ENCODE results near the gene BARHL1. TPM values are rescaled to one million over a fixed set of nuclear protein-coding genes. Genes with fewer than 3 reads are reported as not detected.

Gene BARHL1
- total and polyA plus RNA-seq, 9 of the 15 experiments (the other 6 are each of a cell fraction or from before 2014, with no cell fraction given): not detected

DNA sequence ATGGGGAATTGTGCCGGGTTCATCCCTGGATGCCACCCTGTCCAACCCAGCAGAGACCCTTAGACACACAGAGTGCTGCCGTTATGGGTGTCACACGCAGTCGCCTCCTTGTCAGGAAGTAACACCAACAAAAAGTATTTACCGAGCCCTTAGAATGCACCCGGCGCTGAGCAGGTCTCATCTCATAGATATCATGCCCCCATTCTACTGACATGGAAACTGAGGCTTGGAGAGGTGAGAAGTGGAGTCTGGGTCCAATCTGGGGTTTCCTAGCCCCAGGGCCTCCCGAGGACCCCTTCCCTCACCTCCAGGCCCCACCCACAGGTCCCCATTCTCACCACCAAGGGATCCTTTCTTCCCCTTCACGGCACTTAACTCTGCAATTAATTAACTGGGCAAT, 36.8 kb upstream of the BARHL1 start:
- H3K4me3 ChIP-seq: no peak overlapping the region
- H3K4me2 ChIP-seq (ENCODE audit: insufficient read depth, low read length): no peak overlapping the region
- in situ Hi-C loops (cut with MboI): no loop called here
- peaks cover 0 to 17% of the 10 kb centered on the region in 2 experiments; a peak in 2 of 5 replicates for H3K4me1 ChIP-seq (replicated peaks in 1 of 2; ENCODE audit: control insufficient read depth in 2 of 2, insufficient read depth in 2 of 2, low read length in 2 of 2)
- no peak overlapping the region for H3K27ac ChIP-seq (ENCODE audit: extremely low read depth, low read depth, low read length)
- WGBS (ENCODE audit: insufficient coverage, low coverage, missing lambda C conversion rate): 20% methylated on average over 9 of the region's 9 CpGs
- ATAC-seq (no peak), FAIRE-seq (no peak), DNase-seq (ENCODE audit: extremely low read depth in 1 of 4, low spot score in 3 of 4) (no peak)
- BruUV-seq (replicated peaks): no TSS peak
- H3K27me3 ChIP-seq (ENCODE audit: control insufficient read depth in 2 of 2, insufficient read depth in 2 of 2, low read length in 2 of 2): peaks cover 42 to 80% of the 10 kb centered on the region in 2 experiments
- no peak overlapping the region for H2AFZ ChIP-seq (ENCODE audit: low read depth, low read length)
- CTCF ChIA-PET (ENCODE audit: low intra/inter-chr PET ratio): no interaction called here
- no peak overlapping the region for H3K9ac ChIP-seq (ENCODE audit: insufficient read depth in 1 of 2, low read depth in 2 of 2, low read length in 2 of 2)
- POLR2A ChIA-PET: interaction anchor here (0.7 kb wide), 1 partner anchor 200 kb away, joined by 3 read pairs; no protein-coding TSS in a partner anchor
- TF ChIP-seq ZNF830 (CRISPR knock-in tag; IDR thresholded peaks at IDR 0.05): no peak
- peak; percentile 67 for TF ChIP-seq RBM25 (IDR thresholded peaks at IDR 0.05; ENCODE audit: low read depth, low read length, severe bottlenecking)
- TF ChIP-seq HDAC6 (IDR thresholded peaks at IDR 0.05; ENCODE audit: low read depth, low read length): no peak
- H3K9me1 ChIP-seq (ENCODE audit: control insufficient read depth, insufficient read depth, low read length): no peaks in the 10 kb centered on the region
- H3K36me3 ChIP-seq (ENCODE audit: control insufficient read depth, insufficient read depth, low read length): no peaks in the 10 kb centered on the region
- no peaks in the 10 kb centered on the region for H3K79me2 ChIP-seq (ENCODE audit: control insufficient read depth, insufficient read depth, low read length)
- H3K9me3 ChIP-seq (replicated peaks; ENCODE audit: control insufficient read depth, insufficient read depth, low read depth, low read length): no peaks in the 10 kb centered on the region
- intact Hi-C loops (cut with micrococcal nuclease): no loop called here
- H4K20me1 ChIP-seq (replicated peaks; ENCODE audit: control insufficient read depth, insufficient read depth, low read length): peaks cover 25% of the 10 kb centered on the region

GRCh38 chr9:132546148-132547051, 36.0 kb upstream of the BARHL1 start:
- H3K4me2 ChIP-seq (ENCODE audit: insufficient read depth, low read length): no peak overlapping the region
- 0% methylated on average over 25 of the region's 27 CpGs for WGBS (ENCODE audit: insufficient coverage, low coverage, missing lambda C conversion rate)
- no peak overlapping the region for H3K4me3 ChIP-seq
- CTCF ChIA-PET (ENCODE audit: low intra/inter-chr PET ratio): no interaction called here
- peaks cover 0 to 17% of the 10 kb centered on the region in 2 experiments; a peak in 2 of 5 replicates for H3K4me1 ChIP-seq (replicated peaks in 1 of 2; ENCODE audit: control insufficient read depth in 2 of 2, insufficient read depth in 2 of 2, low read length in 2 of 2)
- intact Hi-C loops (cut with micrococcal nuclease) (no loop called here), in situ Hi-C loops (cut with MboI) (no loop called here)
- FAIRE-seq (no peak), ATAC-seq (peak; percentile 67), DNase-seq (ENCODE audit: extremely low read depth in 1 of 4, low spot score in 3 of 4) (peak; percentile 18 to 62 (median 47))
- H3K9ac ChIP-seq (ENCODE audit: insufficient read depth in 1 of 2, low read depth in 2 of 2, low read length in 2 of 2): peak overlapping the region in 1 of 2 experiments; percentile 61; a peak in 1 of 4 replicates
- no peaks in the 10 kb centered on the region for H3K36me3 ChIP-seq (ENCODE audit: control insufficient read depth, insufficient read depth, low read length)
- no peaks in the 10 kb centered on the region for H3K9me1 ChIP-seq (ENCODE audit: control insufficient read depth, insufficient read depth, low read length)
- POLR2A ChIA-PET: no interaction called here
- H3K79me2 ChIP-seq (ENCODE audit: control insufficient read depth, insufficient read depth, low read length): no peaks in the 10 kb centered on the region
- no peaks in the 10 kb centered on the region for H3K9me3 ChIP-seq (replicated peaks; ENCODE audit: control insufficient read depth, insufficient read depth, low read depth, low read length)
- H3K27me3 ChIP-seq (ENCODE audit: control insufficient read depth in 2 of 2, insufficient read depth in 2 of 2, low read length in 2 of 2): peaks cover 35 to 73% of the 10 kb centered on the region in 2 experiments
- H2AFZ ChIP-seq (ENCODE audit: low read depth, low read length): no peak overlapping the region
- H4K20me1 ChIP-seq (replicated peaks; ENCODE audit: control insufficient read depth, insufficient read depth, low read length): peaks cover 25% of the 10 kb centered on the region
- H3K27ac ChIP-seq (ENCODE audit: extremely low read depth, low read depth, low read length): no peak overlapping the region
- BruUV-seq (replicated peaks): no TSS peak
- no peak for TF ChIP-seq MEF2A (IDR thresholded peaks at IDR 0.05; ENCODE audit: control insufficient read depth, low read depth, low read length)
- TF ChIP-seq STAT5A (IDR thresholded peaks at IDR 0.05; ENCODE audit: borderline replicate concordance, low read length): no peak
- peak; percentile 46 for TF ChIP-seq PRDM10 (IDR thresholded peaks at IDR 0.05; ENCODE audit: partially characterized antibody)
- peak; percentile 24 to 53 (median 47); a peak in 5 of 6 replicates for TF ChIP-seq CTCF (IDR thresholded peaks at IDR 0.05 in 2 of 3, conservative IDR thresholded peaks at IDR 0.05 in 1 of 3; ENCODE audit: insufficient read depth in 2 of 3, low read depth in 1 of 3, low read length in 3 of 3)
- TF ChIP-seq ZBTB7A (IDR thresholded peaks at IDR 0.05; ENCODE audit: borderline replicate concordance, control insufficient read depth, low read depth, low read length): peak; percentile 93

Data from K562 (cell line).